GM12864 (cell line): ENCODE data around the gene RRP36.

Experiments used
- DNase-seq: peaks from one replicate; pipeline ENCODE4 v3.0.0-alpha.2; 2011; ENCODE audit warnings: low read depth
- H3K4me3 ChIP-seq: 2 replicates; pipeline ENCODE4 v1.5.1; 2011; ENCODE audit warnings: mild to moderate bottlenecking, low read depth, low read length, control low read depth
- TF ChIP-seq, protein P1 (sequence below): IDR thresholded peaks from 2 replicates; pipeline ENCODE4 v1.5.1; 2011; ENCODE audit warnings: low read depth, mild to moderate bottlenecking, moderate library complexity, low read length, control low read depth, inconsistent platforms; ENCODE audit errors: missing control alignments

The RRP36 gene

DNA sequence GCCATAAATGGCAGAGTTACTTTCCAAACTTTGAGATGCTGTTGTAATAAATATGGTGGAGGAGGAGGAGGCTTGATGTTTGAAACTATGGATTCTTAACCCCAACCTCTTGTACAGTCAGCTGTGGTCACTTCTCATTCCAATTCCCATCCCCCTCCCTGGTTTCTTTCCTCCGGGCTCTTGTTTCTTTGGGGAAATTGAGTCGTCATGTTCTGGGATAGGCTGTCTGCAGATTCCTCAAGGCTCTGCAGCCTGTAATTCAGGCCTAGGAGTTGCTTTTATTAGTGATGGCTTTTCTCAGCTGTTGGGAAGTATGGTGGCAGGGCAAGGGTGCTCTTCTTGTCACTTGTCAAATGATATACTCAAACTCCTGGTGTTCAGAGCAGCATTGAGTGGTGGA lies 57.3 kb downstream of the RRP36 start:
- no peak overlapping the region for H3K4me3 ChIP-seq
- DNase-seq, result no peak
- TF ChIP-seq, protein P1, sequence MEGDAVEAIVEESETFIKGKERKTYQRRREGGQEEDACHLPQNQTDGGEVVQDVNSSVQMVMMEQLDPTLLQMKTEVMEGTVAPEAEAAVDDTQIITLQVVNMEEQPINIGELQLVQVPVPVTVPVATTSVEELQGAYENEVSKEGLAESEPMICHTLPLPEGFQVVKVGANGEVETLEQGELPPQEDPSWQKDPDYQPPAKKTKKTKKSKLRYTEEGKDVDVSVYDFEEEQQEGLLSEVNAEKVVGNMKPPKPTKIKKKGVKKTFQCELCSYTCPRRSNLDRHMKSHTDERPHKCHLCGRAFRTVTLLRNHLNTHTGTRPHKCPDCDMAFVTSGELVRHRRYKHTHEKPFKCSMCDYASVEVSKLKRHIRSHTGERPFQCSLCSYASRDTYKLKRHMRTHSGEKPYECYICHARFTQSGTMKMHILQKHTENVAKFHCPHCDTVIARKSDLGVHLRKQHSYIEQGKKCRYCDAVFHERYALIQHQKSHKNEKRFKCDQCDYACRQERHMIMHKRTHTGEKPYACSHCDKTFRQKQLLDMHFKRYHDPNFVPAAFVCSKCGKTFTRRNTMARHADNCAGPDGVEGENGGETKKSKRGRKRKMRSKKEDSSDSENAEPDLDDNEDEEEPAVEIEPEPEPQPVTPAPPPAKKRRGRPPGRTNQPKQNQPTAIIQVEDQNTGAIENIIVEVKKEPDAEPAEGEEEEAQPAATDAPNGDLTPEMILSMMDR, result no peak
